Measurements from ENCODE around the gene HDGFL2.

DNA sequence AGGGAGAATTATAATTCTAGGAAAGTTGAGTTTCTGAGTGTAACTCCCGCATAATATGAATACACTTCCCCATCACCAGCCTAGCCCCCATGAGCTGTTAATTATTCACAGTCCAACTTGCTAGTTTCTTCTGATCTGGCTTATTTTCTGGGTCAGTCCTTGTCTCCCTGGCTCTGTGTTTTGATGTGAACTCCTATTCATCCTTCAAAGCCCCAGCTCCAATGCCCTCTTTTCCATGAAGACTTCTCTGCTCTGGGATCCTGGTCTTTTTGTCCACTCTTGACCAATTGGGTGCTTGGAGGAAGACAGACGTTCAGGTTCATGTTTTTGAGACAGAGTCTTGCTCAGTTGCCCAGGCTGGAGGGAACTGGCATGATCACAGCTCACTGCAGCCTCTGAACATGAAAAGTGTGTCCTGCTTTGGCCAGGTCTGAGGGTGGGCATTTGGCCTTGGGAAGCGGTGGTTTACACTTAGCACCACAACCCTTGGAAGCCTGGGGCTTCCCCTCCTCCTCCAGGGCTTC, 67.1 kb downstream of the HDGFL2 start:
- TF ChIP-seq POLR2AphosphoS5 (IDR thresholded peaks at IDR 0.05; ENCODE audit: borderline replicate concordance, low read depth, low read length), result no peak
- TF ChIP-seq EZH2 (IDR thresholded peaks at IDR 0.05), result no peak
- no peak for TF ChIP-seq FOXP2 (optimal IDR thresholded peaks at IDR 0.05; ENCODE audit: control extremely low read depth, extremely low read length, insufficient read depth)

All from SK-N-MC (cell line).